ENCODE measurements around the gene PLBD2. TPM values are rescaled to one million over a fixed set of nuclear protein-coding genes. Genes with fewer than 3 reads are reported as not detected.

Gene PLBD2
- total RNA-seq, 4 donors from 2014 or later = 17.0 to 32.4 (median 24.1) TPM

DNA sequence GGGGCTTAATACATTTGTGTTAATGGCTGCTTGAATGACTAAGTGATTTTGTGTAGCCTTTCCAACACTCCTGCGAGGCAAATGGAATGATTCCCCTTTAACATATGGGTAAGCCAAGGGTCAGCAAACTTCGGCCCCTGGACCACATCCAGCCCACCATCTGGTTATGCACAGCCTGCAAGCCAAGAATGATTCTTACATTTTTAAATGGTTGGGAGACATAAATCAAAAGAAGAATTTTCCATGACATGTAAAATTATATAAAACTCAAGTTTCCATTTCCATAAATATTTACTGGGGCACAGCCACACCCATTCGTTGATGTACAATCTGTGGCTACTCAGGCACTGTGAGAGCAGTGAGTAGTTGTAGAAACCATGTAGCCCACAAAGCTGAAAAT is 32.5 kb upstream of the PLBD2 start:
- no peak for DNase-seq
- Histone ChIP-seq H3K27ac (peak overlapping the region in 2 of 4 donors; percentile 17 to 19), H3K27me3 (no peaks in the 10 kb centered on the region), H3K9me3 (no peaks in the 10 kb centered on the region), H3K4me1 (peaks cover 0 to 8% (median 0%) of the 10 kb centered on the region in 4 donors), H3K36me3 (peaks cover 0 to 23% (median 0%) of the 10 kb centered on the region in 3 donors), H3K4me3 (no peak overlapping the region)
- no peak for TF ChIP-seq POLR2A (IDR thresholded peaks at IDR 0.05)
- TF ChIP-seq, protein P1, sequence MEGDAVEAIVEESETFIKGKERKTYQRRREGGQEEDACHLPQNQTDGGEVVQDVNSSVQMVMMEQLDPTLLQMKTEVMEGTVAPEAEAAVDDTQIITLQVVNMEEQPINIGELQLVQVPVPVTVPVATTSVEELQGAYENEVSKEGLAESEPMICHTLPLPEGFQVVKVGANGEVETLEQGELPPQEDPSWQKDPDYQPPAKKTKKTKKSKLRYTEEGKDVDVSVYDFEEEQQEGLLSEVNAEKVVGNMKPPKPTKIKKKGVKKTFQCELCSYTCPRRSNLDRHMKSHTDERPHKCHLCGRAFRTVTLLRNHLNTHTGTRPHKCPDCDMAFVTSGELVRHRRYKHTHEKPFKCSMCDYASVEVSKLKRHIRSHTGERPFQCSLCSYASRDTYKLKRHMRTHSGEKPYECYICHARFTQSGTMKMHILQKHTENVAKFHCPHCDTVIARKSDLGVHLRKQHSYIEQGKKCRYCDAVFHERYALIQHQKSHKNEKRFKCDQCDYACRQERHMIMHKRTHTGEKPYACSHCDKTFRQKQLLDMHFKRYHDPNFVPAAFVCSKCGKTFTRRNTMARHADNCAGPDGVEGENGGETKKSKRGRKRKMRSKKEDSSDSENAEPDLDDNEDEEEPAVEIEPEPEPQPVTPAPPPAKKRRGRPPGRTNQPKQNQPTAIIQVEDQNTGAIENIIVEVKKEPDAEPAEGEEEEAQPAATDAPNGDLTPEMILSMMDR (IDR thresholded peaks at IDR 0.05) = no peak

DNA sequence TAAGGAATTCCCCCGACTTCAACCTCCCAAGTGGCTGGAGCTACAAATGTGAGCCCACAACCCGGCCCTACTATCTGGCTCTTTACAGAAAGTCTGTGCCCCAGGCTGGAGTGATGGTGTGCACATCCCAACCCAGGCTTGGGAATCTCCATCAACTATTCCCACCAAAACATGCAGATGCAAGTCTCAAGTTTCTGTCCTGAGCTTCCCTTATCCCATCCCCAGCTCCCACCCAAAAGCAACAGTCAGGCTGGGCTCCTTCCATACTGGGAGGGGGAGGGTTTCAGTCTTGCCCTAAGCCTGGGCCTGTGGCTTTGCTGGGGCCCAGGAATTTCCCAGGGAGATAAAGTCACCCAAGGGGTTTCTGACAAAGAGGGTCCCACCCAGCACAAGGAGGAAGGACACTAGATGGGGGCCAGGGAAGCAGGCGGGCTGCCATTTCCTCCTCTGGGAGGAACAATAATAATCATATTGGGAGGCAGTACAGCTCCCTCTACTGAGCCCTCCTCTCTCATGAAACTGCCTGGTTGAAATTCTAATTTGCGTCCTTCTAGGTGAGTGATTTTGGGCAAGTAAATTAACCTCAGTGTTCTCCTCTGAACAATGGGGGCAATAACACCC is 31.5 kb upstream of the PLBD2 start:
- Histone ChIP-seq H3K36me3 (peaks cover 0 to 24% (median 0%) of the 10 kb centered on the region in 3 donors), H3K4me1 (peaks cover 0 to 8% (median 0%) of the 10 kb centered on the region in 4 donors), H3K4me3 (no peak overlapping the region), H3K27me3 (no peaks in the 10 kb centered on the region), H3K9me3 (no peaks in the 10 kb centered on the region), H3K27ac (peak overlapping the region in 3 of 4 donors; percentile 0 to 32 (median 17))
- no peak for DNase-seq
- TF ChIP-seq, protein P1 (IDR thresholded peaks at IDR 0.05) = no peak
- TF ChIP-seq POLR2A (IDR thresholded peaks at IDR 0.05) = no peak

DNA sequence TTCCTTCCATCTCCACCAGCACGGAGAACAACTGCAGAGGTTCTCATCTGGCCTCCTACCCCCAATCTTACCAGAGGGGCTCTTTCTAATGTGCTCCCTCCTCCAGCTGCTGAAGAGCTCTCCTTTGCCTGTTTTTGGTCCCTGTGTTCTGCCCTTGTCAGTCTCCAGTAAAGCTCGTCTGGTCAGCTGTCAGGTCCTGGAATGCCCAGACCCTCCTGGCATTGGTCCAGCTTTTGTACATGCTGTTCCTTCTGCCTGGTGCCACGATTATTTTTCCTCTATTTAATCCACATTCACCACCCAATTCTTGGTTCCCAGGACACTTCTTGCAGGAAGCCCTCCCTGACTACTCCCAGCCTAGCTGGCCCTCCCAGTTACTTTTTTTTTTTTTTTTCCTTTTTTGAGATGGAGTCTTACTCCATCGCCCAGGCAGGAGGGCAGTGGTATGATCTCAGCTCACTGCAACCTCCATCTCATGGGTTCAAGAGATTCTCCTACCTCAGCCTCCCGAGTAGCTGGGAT is 30.0 kb upstream of the PLBD2 start:
- TF ChIP-seq, protein P1 (IDR thresholded peaks at IDR 0.05) = no peak
- no peak for TF ChIP-seq POLR2A (IDR thresholded peaks at IDR 0.05)
- no peak overlapping the region for H3K4me3 ChIP-seq
- H3K27me3 ChIP-seq = no peaks in the 10 kb centered on the region
- no peak overlapping the region for H3K27ac ChIP-seq
- DNase-seq = no peak
- H3K9me3 ChIP-seq = no peaks in the 10 kb centered on the region
- H3K36me3 ChIP-seq = peaks cover 0 to 31% (median 0%) of the 10 kb centered on the region in 3 donors
- H3K4me1 ChIP-seq = peaks cover 0 to 17% (median 0%) of the 10 kb centered on the region in 4 donors

DNA sequence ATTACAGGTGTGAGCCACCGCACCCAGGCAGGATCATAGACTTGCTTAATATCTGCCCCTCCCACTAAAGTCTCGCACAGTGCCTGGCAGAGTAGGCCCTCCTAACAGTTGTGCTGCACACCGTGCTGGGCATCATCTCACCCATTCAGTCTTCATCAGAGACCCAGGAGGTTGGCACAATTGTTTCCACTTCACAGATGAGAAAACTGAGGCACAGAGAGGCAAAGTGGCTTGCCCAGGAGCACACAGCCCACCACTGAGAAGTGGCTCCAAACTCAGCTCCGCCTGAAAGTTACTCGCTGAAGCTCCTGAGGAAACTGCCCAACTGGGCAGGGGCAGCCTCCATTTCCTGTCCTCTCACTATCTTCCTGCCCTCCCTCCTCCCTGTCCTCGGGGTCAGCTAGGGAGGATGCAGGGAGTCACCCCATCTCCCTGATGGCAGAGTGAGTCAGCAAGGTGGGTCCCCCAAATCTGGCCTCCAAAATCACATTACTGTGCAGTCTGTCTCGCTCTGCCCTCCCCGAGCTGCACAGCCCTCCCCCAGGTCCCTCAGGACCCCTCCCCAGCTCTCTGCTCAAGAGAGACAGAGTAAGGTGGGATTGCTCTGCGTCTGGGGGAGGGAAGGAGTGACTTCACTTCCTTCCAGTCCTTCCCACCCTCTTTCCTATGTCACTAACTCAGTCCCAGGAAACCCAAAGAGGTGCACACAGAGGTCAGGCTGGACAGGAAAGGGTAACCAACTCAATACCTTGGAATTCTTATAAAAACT is 29.2 kb upstream of the PLBD2 start:
- no peak overlapping the region for H3K4me3 ChIP-seq
- DNase-seq = no peak
- peaks cover 0 to 27% (median 0%) of the 10 kb centered on the region in 3 donors for H3K36me3 ChIP-seq
- no peaks in the 10 kb centered on the region for H3K27me3 ChIP-seq
- no peak for TF ChIP-seq POLR2A (IDR thresholded peaks at IDR 0.05)
- TF ChIP-seq, protein P1 (IDR thresholded peaks at IDR 0.05) = no peak
- no peak overlapping the region for H3K27ac ChIP-seq
- no peaks in the 10 kb centered on the region for H3K9me3 ChIP-seq
- H3K4me1 ChIP-seq = peaks cover 0 to 22% (median 0%) of the 10 kb centered on the region in 4 donors

GRCh38 chr12:113329791-113330417 is 28.5 kb upstream of the PLBD2 start:
- peaks cover 0 to 22% (median 0%) of the 10 kb centered on the region in 4 donors for H3K4me1 ChIP-seq
- H3K4me3 ChIP-seq = no peak overlapping the region
- DNase-seq = no peak
- H3K27me3 ChIP-seq = no peaks in the 10 kb centered on the region
- no peak overlapping the region for H3K27ac ChIP-seq
- TF ChIP-seq POLR2A (IDR thresholded peaks at IDR 0.05) = no peak
- TF ChIP-seq, protein P1 (IDR thresholded peaks at IDR 0.05) = no peak
- peaks cover 0 to 27% (median 0%) of the 10 kb centered on the region in 3 donors for H3K36me3 ChIP-seq
- no peaks in the 10 kb centered on the region for H3K9me3 ChIP-seq
